HL-60 (cell line): ENCODE data around the gene ANKRD31.
"Not testable (repeated sequence)": the region's sequence is repeated elsewhere in the genome, so short reads cannot be mapped to it uniquely, and the experiment has no call there.

Experiments used
- DNase-seq, 2 experiments: peaks; one replicate each; pipeline ENCODE4 v3.0.0-alpha.2; 2010 to 2020; ENCODE audit warnings: low read depth in 1 of 2, low spot score in 1 of 2
- H3K27ac ChIP-seq: fragments of 250-450 bp; sonication (Bioruptor Pico); replicated peaks from 2 replicates; pipeline ENCODE4 v1.5.1; 2020; ENCODE audit warnings: mild to moderate bottlenecking, moderate library complexity
- H3K27me3 ChIP-seq: fragments of 250-450 bp; sonication (Bioruptor Pico); 2 replicates; pipeline ENCODE4 v1.5.1; 2021; ENCODE audit warnings: mild to moderate bottlenecking, moderate library complexity; ENCODE audit not compliant: insufficient read depth, poor library complexity, severe bottlenecking
- H3K4me3 ChIP-seq: replicated peaks from 2 replicates; pipeline ENCODE4 v1.5.1; 2011; ENCODE audit warnings: mild to moderate bottlenecking, control low read depth, low read length; ENCODE audit not compliant: insufficient read depth
- CTCF ChIP-seq: IDR thresholded peaks from one replicate; pipeline ENCODE4 v1.5.1; 2011; ENCODE audit warnings: low read length, control low read depth, inconsistent platforms; ENCODE audit not compliant: insufficient read depth
- GABPA ChIP-seq: IDR thresholded peaks from 2 replicates; pipeline ENCODE4 v1.6.1; 2012; ENCODE audit warnings: low read depth
- POLR2AphosphoS5 ChIP-seq: IDR thresholded peaks from 2 replicates; pipeline ENCODE4 v1.6.1; 2012; ENCODE audit warnings: low read depth
- REST ChIP-seq: IDR thresholded peaks from 2 replicates; pipeline ENCODE4 v1.6.1; 2012; ENCODE audit warnings: low read depth; ENCODE audit not compliant: insufficient replicate concordance
- SPI1 ChIP-seq: IDR thresholded peaks from 2 replicates; pipeline ENCODE4 v1.6.1; 2012; ENCODE audit warnings: low read depth, mild to moderate bottlenecking, borderline replicate concordance

ANKRD31 gene

GRCh38 chr5:75113354-75114113 is 123.1 kb downstream of the ANKRD31 start:
- TF ChIP-seq SPI1 (no peak), GABPA (no peak), REST (no peak), CTCF (no peak), POLR2AphosphoS5 (no peak)
- Histone ChIP-seq H3K27ac (no peak overlapping the region), H3K4me3 (no peak overlapping the region), H3K27me3 (no peaks in the 10 kb centered on the region)
- DNase-seq: no peak

- TF ChIP-seq REST (no peak), CTCF (no peak), GABPA (no peak), POLR2AphosphoS5 (no peak), SPI1 (no peak)
- H3K4me3 ChIP-seq: no peak overlapping the region
- H3K27ac ChIP-seq: no peak overlapping the region
- DNase-seq: no peak
- no peaks in the 10 kb centered on the region for H3K27me3 ChIP-seq
Observed at GRCh38 chr5:75108931-75109596, 127.6 kb downstream of the ANKRD31 start.

- TF ChIP-seq SPI1: no peak
- TF ChIP-seq GABPA: no peak
- no peak for TF ChIP-seq CTCF
- no peak for TF ChIP-seq REST
- TF ChIP-seq POLR2AphosphoS5: no peak
- Histone ChIP-seq H3K27me3 (no peaks in the 10 kb centered on the region), H3K27ac (no peak overlapping the region), H3K4me3 (no peak overlapping the region)
- DNase-seq: no peak
Observed at GRCh38 chr5:75108515-75108914, 128.2 kb downstream of the ANKRD31 start.

GRCh38 chr5:75095956-75096355 is 140.7 kb downstream of the ANKRD31 start:
- H3K27me3 ChIP-seq, DNase-seq, H3K27ac ChIP-seq, H3K4me3 ChIP-seq: not testable (repeated sequence)
